CD14-positive monocyte (primary cell): ENCODE data around the gene C1QA. TPM values are rescaled to one million over a fixed set of nuclear protein-coding genes. Genes with fewer than 3 reads are reported as not detected.

Experiments
- DNase-seq, 3 donors: peaks; one replicate each; pipeline ENCODE4 v3.0.0-alpha.2; 2011 to 2022
- H2AFZ ChIP-seq: 2 replicates; pipeline ENCODE4 v1.6.0; 2012; ENCODE audit warnings: mild to moderate bottlenecking, low read depth, low read length, inconsistent platforms; ENCODE audit not compliant: insufficient read depth, poor library complexity, severe bottlenecking
- H3K27ac ChIP-seq, 2 donors: 1 replicate in 1 of 2; 2 replicates in 1 of 2; pipeline ENCODE4 v1.5.1; 2012 to 2013; ENCODE audit warnings: low read length in 2 of 2, control low read depth in 1 of 2, inconsistent platforms in 1 of 2, low read depth in 1 of 2, mild to moderate bottlenecking in 1 of 2
- H3K27me3 ChIP-seq, 2 donors: one replicate each; pipeline versions ENCODE4 v1.6.0 to v1.6.1; 2011 to 2013; ENCODE audit warnings: low read length in 2 of 2; ENCODE audit not compliant: control insufficient read depth in 2 of 2, insufficient read depth in 2 of 2
- H3K36me3 ChIP-seq, 2 donors: replicated peaks in 1 of 2; 1 replicate in 1 of 2; 2 replicates in 1 of 2; pipeline versions ENCODE4 v1.5.1 to v1.6.1; 2012 to 2013; ENCODE audit warnings: low read length in 2 of 2, control low read depth in 1 of 2, inconsistent platforms in 1 of 2, mild to moderate bottlenecking in 1 of 2; ENCODE audit not compliant: insufficient read depth in 2 of 2, control insufficient read depth in 1 of 2
- H3K4me1 ChIP-seq, 2 donors: 1 replicate in 1 of 2; 2 replicates in 1 of 2; pipeline versions ENCODE4 v1.5.1 to v1.6.1; 2012 to 2013; ENCODE audit warnings: low read length in 2 of 2, control low read depth in 1 of 2, inconsistent platforms in 1 of 2, mild to moderate bottlenecking in 1 of 2, moderate library complexity in 1 of 2; ENCODE audit not compliant: insufficient read depth in 2 of 2, control insufficient read depth in 1 of 2
- H3K4me2 ChIP-seq: replicated peaks from 2 replicates; pipeline ENCODE3; 2012; ENCODE audit warnings: low read length, moderate library complexity, mild to moderate bottlenecking; ENCODE audit not compliant: poor library complexity, severe bottlenecking; ENCODE audit errors: extremely low read depth
- H3K4me3 ChIP-seq, 3 experiments: fragments of 200-600 bp in 1 of 3; sonication (generic) in 1 of 3; replicated peaks in 1 of 3; 1 replicate in 2 of 3; 2 replicates in 1 of 3; pipeline ENCODE4 v1.5.1; 2011 to 2013; ENCODE audit warnings: low read length in 3 of 3, mild to moderate bottlenecking in 3 of 3, control low read depth in 2 of 3, low read depth in 2 of 3, inconsistent platforms in 1 of 3, moderate library complexity in 1 of 3
- H3K79me2 ChIP-seq: 2 replicates; pipeline ENCODE4 v1.6.0; 2012; ENCODE audit warnings: mild to moderate bottlenecking, control low read depth, inconsistent platforms, low read length, moderate library complexity; ENCODE audit not compliant: insufficient read depth
- H3K9ac ChIP-seq: 2 replicates; pipeline ENCODE4 v1.6.0; 2017; ENCODE audit warnings: low read length, mild to moderate bottlenecking; ENCODE audit not compliant: insufficient read depth, poor library complexity, severe bottlenecking
- H3K9me3 ChIP-seq, 2 donors: replicated peaks in 1 of 2; 1 replicate in 1 of 2; 2 replicates in 1 of 2; pipeline versions ENCODE4 v1.5.1 to v1.6.1; 2012 to 2013; ENCODE audit warnings: low read length in 2 of 2, control low read depth in 1 of 2; ENCODE audit not compliant: control insufficient read depth in 1 of 2, insufficient read depth in 1 of 2
- H4K20me1 ChIP-seq: 2 replicates; pipeline ENCODE4 v1.6.0; 2012; ENCODE audit warnings: mild to moderate bottlenecking, low read length, control low read depth, moderate library complexity; ENCODE audit not compliant: insufficient read depth
- H3K27ac Mint-ChIP-seq, 7 donors: one replicate each; pipeline ENCODE4 v1.8.0; 2020; ENCODE audit warnings: mild to moderate bottlenecking in 7 of 7, mixed read lengths in 7 of 7, moderate library complexity in 6 of 7, inconsistent platforms in 2 of 7
- H3K27me3 Mint-ChIP-seq, 3 donors: one replicate each; pipeline ENCODE4 v1.8.0; 2021 to 2022; ENCODE audit warnings: low read depth in 3 of 3, mild to moderate bottlenecking in 3 of 3, mixed read lengths in 3 of 3, moderate library complexity in 3 of 3, inconsistent platforms in 1 of 3
- H3K36me3 Mint-ChIP-seq, 2 donors: one replicate each; pipeline ENCODE4 v1.8.0; 2020; ENCODE audit warnings: mixed read lengths in 2 of 2, inconsistent platforms in 1 of 2, mild to moderate bottlenecking in 1 of 2
- H3K4me1 Mint-ChIP-seq: one replicate; pipeline ENCODE4 v1.8.0; 2020; ENCODE audit warnings: mild to moderate bottlenecking, mixed read lengths
- H3K4me3 Mint-ChIP-seq, 2 donors: one replicate each; pipeline ENCODE4 v1.8.0; 2020; ENCODE audit warnings: mild to moderate bottlenecking in 2 of 2, mixed read lengths in 2 of 2, moderate library complexity in 1 of 2
- H3K9me3 Mint-ChIP-seq, 7 donors: one replicate each; pipeline ENCODE4 v1.8.0; 2020 to 2022; ENCODE audit warnings: mixed read lengths in 7 of 7, mild to moderate bottlenecking in 6 of 7, moderate library complexity in 6 of 7, inconsistent platforms in 2 of 7
- CTCF ChIP-seq: fragments of 200-600 bp; IDR thresholded peaks from one replicate; pipeline ENCODE4 v1.8.0; 2022; ENCODE audit warnings: antibody characterized with exemption, mild to moderate bottlenecking
- WGBS: methylation state at CpG from one replicate; pipeline ENCODE4 v1.1.5; 2013; ENCODE audit warnings: missing lambda C conversion rate; ENCODE audit not compliant: insufficient coverage; 5-methylcytosine and 5-hydroxymethylcytosine counted together
- intact Hi-C, 2 donors: fragments of 100-400 bp; cut with micrococcal nuclease; formaldehyde crosslinking; loops; one replicate each; pipeline versions ENCODE4 v1.15.0 to v1.15.1; 2023
- polyA plus RNA-seq, 3 donors: library from polyadenylated mRNA; depleted of rRNA in 1 of 3; unstranded in 2 of 3; stranded (reverse) in 1 of 3; fragments of 300-500 nt in 2 of 3; fragments of >200 nt in 1 of 3; fragmentation: Illumina TruSeq in 2 of 3; gene quantifications; 1 replicate in 2 of 3; 2 replicates in 1 of 3; pipeline ENCODE4 v1.2.3, GENCODE V29; 2012 to 2021

The C1QA gene
- polyA plus RNA-seq, 3 donors = 14.5 to 19.6 (median 16.3) TPM

- Histone ChIP-seq H3K27me3 (peaks cover 0 to 3% of the 10 kb centered on the region in 2 donors), H3K79me2 (no peaks in the 10 kb centered on the region)
These were observed 27.1 kb upstream of the C1QA start for GRCh38 chr1:22609291-22609690.

GRCh38 chr1:22611530-22611947, 24.9 kb upstream of the C1QA start:
- no peak for DNase-seq
- intact Hi-C loops = no loop called here
- no peak overlapping the region for H3K4me3 ChIP-seq
- Mint-ChIP-seq H3K4me1 (no peaks in the 10 kb centered on the region), H3K27ac (no peak overlapping the region), H3K27me3 (peaks cover 13 to 25% (median 18%) of the 10 kb centered on the region in 3 donors), H3K9me3 (no peaks in the 10 kb centered on the region), H3K36me3 (no peaks in the 10 kb centered on the region), H3K4me3 (no peak overlapping the region)
- no peaks in the 10 kb centered on the region for H3K36me3 ChIP-seq
- H3K4me1 ChIP-seq = no peaks in the 10 kb centered on the region
- H4K20me1 ChIP-seq = no peaks in the 10 kb centered on the region
- 8% methylated on average over 4 of the region's 7 CpGs for WGBS
- no peak overlapping the region for H3K27ac ChIP-seq
- no peak overlapping the region for H2AFZ ChIP-seq
- H3K79me2 ChIP-seq = no peaks in the 10 kb centered on the region
- H3K4me2 ChIP-seq = no peak overlapping the region
- no peaks in the 10 kb centered on the region for H3K27me3 ChIP-seq
- H3K9ac ChIP-seq = no peak overlapping the region
- no peaks in the 10 kb centered on the region for H3K9me3 ChIP-seq
- TF ChIP-seq CTCF = no peak

More at GRCh38 chr1:22609291-22609690, 27.1 kb upstream of the C1QA start:
- Histone ChIP-seq H3K9me3 (no peaks in the 10 kb centered on the region), H3K9ac (no peak overlapping the region), H3K4me2 (no peak overlapping the region), H2AFZ (no peak overlapping the region), H3K4me3 (no peak overlapping the region), H3K36me3 (no peaks in the 10 kb centered on the region), H3K4me1 (no peaks in the 10 kb centered on the region), H3K27ac (no peak overlapping the region), H4K20me1 (no peaks in the 10 kb centered on the region)
- H3K27ac Mint-ChIP-seq = peak overlapping the region in 1 of 7 donors; percentile 25
- intact Hi-C loops = no loop called here
- TF ChIP-seq CTCF = no peak
- H3K9me3 Mint-ChIP-seq = no peaks in the 10 kb centered on the region
- H3K4me3 Mint-ChIP-seq = no peak overlapping the region
- H3K4me1 Mint-ChIP-seq = no peaks in the 10 kb centered on the region
- H3K36me3 Mint-ChIP-seq = no peaks in the 10 kb centered on the region
- H3K27me3 Mint-ChIP-seq = peaks cover 13 to 28% (median 23%) of the 10 kb centered on the region in 3 donors
- no peak for DNase-seq
- WGBS = 40% methylated on average over 3 of the region's 6 CpGs
